CD4-positive, alpha-beta T cell treated with Interleukin-15 for 4 hours (primary cell): ENCODE data around the gene TPT1.
"Not testable (repeated sequence)": the region's sequence is repeated elsewhere in the genome, so short reads cannot be mapped to it uniquely, and the experiment has no call there.

ENCODE experiments used
- DNase-seq: peaks from one replicate; pipeline ENCODE4 v3.0.0-alpha.2; 2020; ENCODE audit warnings: low spot score

Gene TPT1

DNA sequence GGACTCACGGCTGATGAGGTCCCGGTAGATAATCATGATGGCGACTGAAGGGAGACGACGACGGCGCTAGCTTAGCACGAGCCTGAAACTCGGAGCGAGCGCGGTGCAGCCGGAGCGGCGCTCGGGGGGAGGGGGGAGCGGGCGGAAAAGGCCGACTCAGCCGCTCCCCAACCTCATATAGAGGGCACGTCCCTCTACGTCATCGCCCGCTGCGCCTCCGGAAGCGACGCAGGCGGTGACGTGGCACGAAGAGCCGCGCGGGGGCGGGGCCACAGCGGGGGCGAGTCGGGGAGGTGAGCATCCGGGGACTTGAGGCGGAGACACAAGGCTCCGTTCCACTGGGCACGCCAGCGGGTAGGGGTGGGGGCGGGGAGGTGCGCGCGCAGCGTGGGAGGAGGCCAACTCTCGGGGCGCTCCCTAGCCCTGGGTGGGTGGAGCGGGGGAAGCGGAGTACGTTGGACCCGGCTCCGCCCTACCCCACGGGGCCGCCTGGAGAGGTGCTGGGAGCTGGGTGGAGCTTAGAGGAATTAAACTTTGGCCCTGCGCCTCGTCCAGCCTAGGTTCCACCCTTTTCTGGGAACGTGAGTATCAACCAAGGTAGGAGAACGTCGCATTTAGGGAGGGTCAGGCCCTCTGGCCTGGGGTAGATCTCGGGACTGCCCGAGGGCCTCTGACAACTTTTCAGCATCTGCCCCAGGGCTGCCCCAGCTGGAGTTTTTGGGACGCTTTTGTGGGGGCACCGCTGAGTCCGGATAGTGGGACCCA, at the start of gene TPT1:
TPT1 (minus strand) TSS at position 150 of the 765 bp plus-strand sequence; CDS start at position 36, 114 bp downstream.
- peak; percentile 99 for DNase-seq

DNA sequence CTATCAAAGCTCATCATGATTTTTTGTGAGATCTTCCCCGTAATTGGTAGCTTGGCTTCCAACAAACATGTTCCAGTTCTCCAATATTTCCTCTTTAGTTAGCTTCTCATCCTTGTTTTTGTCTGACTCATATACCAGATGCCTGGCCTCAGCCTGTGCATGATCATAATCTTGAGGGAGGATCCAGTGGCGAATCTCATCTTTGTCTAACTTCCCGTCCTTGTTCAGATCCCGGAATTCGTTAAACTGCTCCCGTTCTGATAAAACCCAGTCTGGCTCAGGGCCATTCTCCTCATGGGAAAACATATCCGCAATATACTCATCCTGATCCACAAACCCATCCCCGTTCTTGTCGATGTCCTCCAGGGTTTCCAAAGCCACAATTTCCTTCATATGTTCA, 49.4 kb upstream of the TPT1 start:
- not testable (repeated sequence) for DNase-seq

DNA sequence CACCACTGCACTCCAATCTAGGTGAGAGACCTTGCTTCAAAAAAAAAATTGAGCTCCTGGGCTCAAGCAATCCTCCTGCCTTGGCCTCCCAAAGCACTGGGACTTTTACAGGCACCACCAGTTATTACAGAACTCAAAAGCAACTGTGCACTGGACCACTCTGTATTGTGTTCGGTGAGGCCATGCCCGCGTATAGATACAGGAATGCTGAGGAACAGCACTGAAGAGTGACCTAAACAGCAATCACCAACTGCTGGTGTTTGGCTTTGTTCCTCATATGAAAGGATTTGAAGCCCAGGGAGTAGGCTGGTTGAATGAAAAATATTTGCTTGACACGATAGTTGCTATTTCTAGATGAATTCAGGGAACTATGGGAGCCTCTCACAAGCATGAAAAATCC, 47.7 kb upstream of the TPT1 start:
- no peak for DNase-seq

- not testable (repeated sequence) for DNase-seq
Observed at GRCh38 chr13:45386892-45387575, 46.1 kb upstream of the TPT1 start.

DNA sequence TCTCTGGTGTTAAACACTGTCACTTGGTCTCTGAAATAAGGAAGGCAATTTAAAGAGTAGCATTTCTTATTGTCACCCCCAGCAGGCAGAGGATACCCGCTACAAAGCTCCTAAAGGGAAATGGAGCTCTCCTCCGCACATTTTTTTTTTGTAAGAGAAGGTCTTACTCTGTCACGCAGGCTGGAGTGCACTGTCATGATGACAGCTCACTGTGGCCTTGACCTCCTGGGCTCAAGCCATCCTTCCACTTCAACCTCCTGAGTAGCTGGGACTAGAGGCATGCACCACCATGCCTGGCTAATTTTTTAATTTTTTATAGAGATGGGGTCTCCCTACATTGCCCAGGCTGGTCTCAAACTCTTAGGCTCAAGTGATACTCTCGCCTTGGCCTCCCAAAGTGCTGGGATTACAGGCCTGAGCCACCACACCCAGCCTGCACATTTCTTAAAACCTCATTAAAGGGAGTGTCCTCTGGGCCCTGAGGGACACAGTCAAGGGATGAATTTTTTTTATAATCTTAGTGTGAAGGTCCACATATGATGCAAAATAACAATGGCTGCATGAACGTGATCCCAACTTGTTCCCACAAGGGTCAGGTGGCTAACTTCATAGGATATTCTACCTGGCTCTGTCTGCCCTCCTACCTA, 45.0 kb upstream of the TPT1 start:
- no peak for DNase-seq

- DNase-seq, result no peak
Observed at GRCh38 chr13:45385320-45385719, 44.3 kb upstream of the TPT1 start.

DNA sequence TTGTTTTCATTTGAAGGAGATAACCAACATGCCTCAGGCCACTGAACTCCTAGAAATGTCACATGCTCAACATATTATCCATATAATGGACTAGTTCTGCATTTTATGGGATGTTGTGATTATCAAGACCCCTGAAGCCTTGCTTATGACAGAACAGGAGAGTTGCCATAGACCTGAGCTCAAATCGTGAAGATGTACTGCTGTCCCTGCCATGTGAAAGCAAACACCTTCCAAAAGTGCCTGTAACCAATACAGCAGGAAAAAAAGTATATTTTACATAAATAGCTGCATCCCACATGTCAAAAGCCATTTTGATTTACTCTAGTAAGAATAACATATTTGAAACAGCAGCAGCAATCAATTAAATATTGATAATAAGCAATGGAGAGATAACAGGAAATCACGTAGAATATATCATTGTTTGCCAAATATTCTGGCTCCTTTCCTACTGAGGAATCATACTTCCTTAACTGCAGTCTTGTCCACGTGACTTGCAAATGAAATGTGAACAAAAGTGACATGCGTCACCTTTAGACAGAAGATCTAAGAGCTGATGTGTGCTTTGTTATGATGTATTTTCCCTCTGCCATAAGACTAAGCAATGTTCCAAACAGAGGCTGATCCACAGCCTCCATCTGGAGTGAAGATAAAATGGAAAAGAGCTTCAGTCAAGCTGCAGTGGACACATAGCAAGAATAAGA, 43.6 kb upstream of the TPT1 start:
- no peak for DNase-seq

DNA sequence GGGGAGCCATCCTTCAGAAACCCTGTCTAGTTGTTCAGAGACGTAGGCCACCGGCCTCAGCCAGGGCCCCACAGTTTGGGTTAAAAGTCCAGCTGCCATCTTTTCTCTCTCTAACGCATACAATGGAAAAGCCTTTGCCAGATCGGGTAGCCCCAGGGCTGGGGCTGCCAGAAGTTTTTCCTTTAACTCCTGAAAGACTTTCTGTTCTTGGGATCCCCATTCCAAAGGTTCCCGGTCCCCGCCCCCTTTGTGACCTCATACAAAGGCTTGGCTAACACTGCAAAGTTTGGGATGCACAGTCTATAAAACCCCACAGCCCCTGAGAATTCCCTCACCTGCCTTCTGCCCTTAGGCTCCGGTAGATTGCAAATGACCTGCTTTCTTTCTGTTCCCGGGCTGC, 41.8 kb upstream of the TPT1 start:
- DNase-seq, result not testable (repeated sequence)

- DNase-seq, result no peak
Observed at GRCh38 chr13:45381196-45381595, 40.2 kb upstream of the TPT1 start.

DNA sequence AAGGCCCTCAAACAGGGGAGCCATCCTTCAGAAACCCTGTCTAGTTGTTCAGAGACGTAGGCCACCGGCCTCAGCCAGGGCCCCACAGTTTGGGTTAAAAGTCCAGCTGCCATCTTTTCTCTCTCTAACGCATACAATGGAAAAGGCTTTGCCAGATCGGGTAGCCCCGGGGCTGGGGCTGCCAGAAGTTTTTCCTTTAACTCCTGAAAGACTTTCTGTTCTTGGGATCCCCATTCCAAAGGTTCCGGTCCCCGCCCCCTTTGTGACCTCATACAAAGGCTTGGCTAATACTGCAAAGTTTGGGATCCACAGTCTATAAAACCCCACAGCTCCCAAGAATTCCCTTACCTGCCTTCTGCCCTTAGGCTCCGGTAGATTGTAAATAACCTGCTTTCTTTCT, 39.7 kb upstream of the TPT1 start:
- DNase-seq, result not testable (repeated sequence)

GRCh38 chr13:45379516-45379915, 38.5 kb upstream of the TPT1 start:
- not testable (repeated sequence) for DNase-seq

DNA sequence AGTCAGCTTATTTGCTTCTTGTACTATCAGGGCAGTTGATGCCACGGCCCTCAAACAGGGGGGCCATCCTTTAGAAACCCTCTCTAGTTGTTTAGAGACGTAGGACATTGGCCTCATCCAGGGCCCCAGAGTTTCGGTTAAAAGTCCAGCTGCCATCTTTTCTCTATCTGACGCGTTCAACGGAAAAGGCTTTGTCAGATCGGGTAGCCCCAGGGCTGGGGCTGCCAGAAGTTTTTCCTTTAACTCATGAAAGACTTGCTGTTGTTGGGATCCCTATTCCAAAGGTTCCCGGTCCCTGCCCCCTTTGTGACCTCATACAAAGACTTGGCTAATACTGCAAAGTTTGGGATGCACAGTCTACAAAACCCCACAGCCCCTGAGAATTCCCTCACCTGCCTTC, 37.8 kb upstream of the TPT1 start:
- DNase-seq, result not testable (repeated sequence)

DNA sequence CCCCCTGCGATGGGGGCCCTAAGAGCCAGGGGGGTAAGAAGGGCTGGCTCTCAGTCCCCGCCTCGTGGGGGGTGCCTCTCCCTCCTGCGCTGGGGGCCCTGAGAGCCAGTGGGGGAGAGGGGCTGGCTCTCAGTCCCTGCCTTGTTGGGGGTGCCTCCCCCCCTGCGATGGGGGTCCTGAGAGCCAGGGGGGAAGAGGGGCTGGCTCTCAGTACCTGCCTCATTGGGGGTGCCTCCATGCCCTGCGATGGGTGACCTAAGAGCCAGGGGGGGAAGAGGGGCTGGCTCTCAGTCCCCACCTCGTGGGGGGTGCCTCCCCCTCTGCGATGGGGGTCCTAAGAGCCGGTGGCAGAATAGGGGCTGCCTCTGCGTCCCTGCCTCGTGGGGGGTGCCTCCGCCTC, 36.3 kb upstream of the TPT1 start:
- not testable (repeated sequence) for DNase-seq

DNA sequence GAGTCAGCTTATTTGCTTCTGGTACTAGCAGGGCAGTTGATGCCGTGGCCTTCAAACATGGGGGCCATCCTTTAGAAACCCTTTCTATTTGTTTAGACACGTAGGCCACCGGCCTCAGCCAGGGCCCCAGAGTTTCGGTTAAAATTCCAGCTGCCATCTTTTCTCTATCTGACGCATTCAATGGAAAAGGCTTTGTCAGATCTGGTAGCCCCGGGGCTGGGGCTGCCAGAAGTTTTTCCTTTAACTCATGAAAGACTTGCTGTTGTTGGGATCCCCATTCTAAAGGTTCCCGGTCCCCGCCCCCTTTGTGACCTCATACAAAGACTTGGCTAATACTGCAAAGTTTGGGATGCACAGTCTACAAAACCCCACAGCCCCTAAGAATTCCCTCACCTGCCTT, 35.7 kb upstream of the TPT1 start:
- not testable (repeated sequence) for DNase-seq

DNA sequence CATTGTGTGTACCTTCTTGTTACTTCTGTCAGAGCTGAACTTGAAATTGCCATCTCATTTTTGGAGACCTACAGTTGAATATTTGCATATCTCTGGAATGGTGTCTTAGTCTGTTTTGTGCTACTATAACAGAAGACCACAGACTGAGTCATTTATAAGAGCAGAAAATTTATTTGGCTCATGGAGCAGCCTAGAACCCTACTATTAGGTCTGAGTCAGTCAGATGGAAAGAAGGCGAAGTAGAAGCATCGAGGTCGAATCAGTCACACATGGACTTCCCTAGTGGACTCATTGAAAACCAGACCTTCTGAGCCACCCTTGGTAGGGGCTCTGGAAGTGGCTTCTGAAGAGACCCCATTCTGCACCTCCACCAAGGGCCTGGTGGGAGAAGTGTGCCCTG, 33.9 kb upstream of the TPT1 start:
- DNase-seq, result no peak

DNA sequence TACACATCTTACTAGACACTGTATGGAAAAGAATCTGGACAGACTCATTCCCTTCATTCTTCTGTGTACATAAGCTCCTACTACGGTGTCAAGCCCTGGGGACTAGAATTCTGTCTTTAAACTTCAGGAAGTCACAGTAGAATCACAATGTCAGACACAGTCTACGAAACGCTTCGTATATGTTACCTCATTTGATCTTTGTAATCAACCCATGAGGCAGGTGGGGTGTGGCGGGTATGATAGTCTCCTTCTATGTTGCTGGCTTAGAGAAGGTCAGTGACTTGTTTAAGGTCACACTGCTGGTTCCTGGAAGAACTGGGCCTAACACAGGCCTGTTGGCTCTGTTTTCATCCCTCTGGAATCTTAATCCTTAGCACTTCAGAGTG, 32.2 kb upstream of the TPT1 start:
- no peak for DNase-seq

- no peak for DNase-seq
Observed at GRCh38 chr13:45372189-45373161, 31.5 kb upstream of the TPT1 start.

- DNase-seq, result peak; percentile 56
Observed at GRCh38 chr13:45370922-45371406, 30.0 kb upstream of the TPT1 start.

- DNase-seq, result no peak
Observed at GRCh38 chr13:45369116-45369515, 28.1 kb upstream of the TPT1 start.

- no peak for DNase-seq
Observed at GRCh38 chr13:45368571-45368970, 27.6 kb upstream of the TPT1 start.

GRCh38 chr13:45368005-45368404, 27.0 kb upstream of the TPT1 start:
- DNase-seq, result peak; percentile 14
